Activated naive CD4-positive, alpha-beta T cell treated with anti-CD3 and anti-CD28 coated beads, Interleukin-2, amount 10 ng/mL, durations not matched to agents 7 days and 5 days (primary cell): ENCODE data around the gene RHOH.
"Not testable (repeated sequence)": the region's sequence is repeated elsewhere in the genome, so short reads cannot be mapped to it uniquely, and the experiment has no call there.

Experiments used
- CTCF ChIA-PET: fragments of 350-600 bp; sonication (Branson Sonifier 250); formaldehyde crosslinking; loops from one replicate; lab custom pipeline; 2021; ENCODE audit warnings: antibody characterized with exemption; lab: Charles Lee
- DNase-seq: peaks from one replicate; pipeline ENCODE4 v3.0.0-alpha.2; 2020
- H3K27ac Mint-ChIP-seq: one replicate; pipeline ENCODE4 v1.8.0; 2021; ENCODE audit warnings: mild to moderate bottlenecking, moderate library complexity, mixed read lengths
- H3K27me3 Mint-ChIP-seq: one replicate; pipeline ENCODE4 v1.8.0; 2021; ENCODE audit warnings: mild to moderate bottlenecking, mixed read lengths
- H3K36me3 Mint-ChIP-seq: one replicate; pipeline ENCODE4 v1.8.0; 2021; ENCODE audit warnings: mixed read lengths
- H3K4me1 Mint-ChIP-seq: one replicate; pipeline ENCODE4 v1.8.0; 2021; ENCODE audit warnings: mixed read lengths
- H3K4me3 Mint-ChIP-seq: one replicate; pipeline ENCODE4 v1.8.0; 2021; ENCODE audit warnings: mild to moderate bottlenecking, moderate library complexity, mixed read lengths
- H3K9me3 Mint-ChIP-seq: one replicate; pipeline ENCODE4 v1.8.0; 2021; ENCODE audit warnings: mixed read lengths

RHOH gene

DNA sequence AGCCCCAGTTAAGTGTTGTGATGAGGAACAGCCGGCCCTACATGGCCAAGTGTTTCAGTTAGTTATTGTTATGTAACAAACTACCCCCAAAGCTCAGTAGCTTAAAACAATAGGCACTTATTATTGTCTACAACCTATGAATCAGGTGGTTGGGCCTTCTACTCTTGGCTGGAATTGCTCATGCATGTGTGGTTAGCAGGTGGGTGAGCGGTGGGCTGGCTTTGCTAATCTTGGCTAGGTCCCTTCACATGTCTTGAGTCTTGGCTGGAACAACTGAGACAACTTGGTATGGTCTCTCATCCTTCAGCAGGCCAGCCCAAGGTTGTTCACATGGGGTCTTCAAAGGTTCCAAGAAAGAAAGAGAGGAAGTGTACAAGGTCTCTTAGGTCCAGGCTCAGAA, 83.8 kb downstream of the RHOH start:
- Mint-ChIP-seq H3K27me3 (no peaks in the 10 kb centered on the region), H3K4me3 (no peak overlapping the region), H3K9me3 (peaks cover 9% of the 10 kb centered on the region), H3K4me1 (peaks cover 52% of the 10 kb centered on the region), H3K27ac (no peak overlapping the region), H3K36me3 (peaks cover 14% of the 10 kb centered on the region)
- no peak for DNase-seq
- CTCF ChIA-PET, result interaction anchor here (0.6 to 2.3 kb wide), 3 partner anchors 26 to 44 kb away, joined by 5 read pairs; no protein-coding TSS in a partner anchor

GRCh38 chr4:40281099-40281498, 84.3 kb downstream of the RHOH start:
- CTCF ChIA-PET, result interaction anchor here (0.6 to 2.3 kb wide), 3 partner anchors 26 to 44 kb away, joined by 5 read pairs; no protein-coding TSS in a partner anchor

GRCh38 chr4:40281913-40282312, 85.1 kb downstream of the RHOH start:
- no peak overlapping the region for H3K27ac Mint-ChIP-seq
- peaks cover 16% of the 10 kb centered on the region for H3K36me3 Mint-ChIP-seq
- H3K27me3 Mint-ChIP-seq, result no peaks in the 10 kb centered on the region
- no peak overlapping the region for H3K4me3 Mint-ChIP-seq
- DNase-seq, result no peak
- peaks cover 9% of the 10 kb centered on the region for H3K9me3 Mint-ChIP-seq
- CTCF ChIA-PET, result interaction anchor here (2.1 to 2.3 kb wide), 2 partner anchors 25 to 28 kb away, joined by 5 read pairs; no protein-coding TSS in a partner anchor
- H3K4me1 Mint-ChIP-seq, result peaks cover 49% of the 10 kb centered on the region

More at GRCh38 chr4:40281099-40281498, 84.3 kb downstream of the RHOH start:
- peaks cover 54% of the 10 kb centered on the region for H3K4me1 Mint-ChIP-seq
- peaks cover 9% of the 10 kb centered on the region for H3K9me3 Mint-ChIP-seq
- H3K27me3 Mint-ChIP-seq, result no peaks in the 10 kb centered on the region
- no peak overlapping the region for H3K27ac Mint-ChIP-seq
- H3K4me3 Mint-ChIP-seq, result no peak overlapping the region
- H3K36me3 Mint-ChIP-seq, result peaks cover 16% of the 10 kb centered on the region
- no peak for DNase-seq

DNA sequence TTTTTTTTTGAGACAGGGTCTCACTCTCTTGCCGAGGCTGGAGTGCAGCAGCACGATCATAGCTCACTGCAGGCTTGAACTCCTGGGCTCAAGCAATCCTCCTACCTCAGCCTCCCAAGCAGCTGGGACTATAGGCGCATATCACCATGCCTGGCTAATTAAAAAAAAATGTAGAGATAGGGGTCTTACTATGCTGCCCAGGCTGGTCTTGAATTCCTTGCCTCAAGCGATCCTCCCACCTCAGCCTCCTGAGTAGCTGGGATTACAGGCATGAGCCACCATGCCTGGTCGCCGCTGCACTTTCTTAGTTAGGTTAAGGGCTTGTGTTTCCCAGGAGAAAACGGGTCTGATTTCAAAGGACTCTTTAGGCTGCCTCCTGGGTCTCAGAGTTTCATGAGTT, 86.0 kb downstream of the RHOH start:
- not testable (repeated sequence) for H3K4me3 Mint-ChIP-seq

GRCh38 chr4:40283413-40283812, 86.6 kb downstream of the RHOH start:
- peak overlapping the region; percentile 87 for H3K27ac Mint-ChIP-seq
- CTCF ChIA-PET, result interaction anchor here (0.7 to 2.1 kb wide), 14 partner anchors 8 to 131 kb away, joined by 3 to 13 read pairs (median 4); no protein-coding TSS in a partner anchor

More for the DNA sequence above, 86.0 kb downstream of the RHOH start:
- H3K9me3 Mint-ChIP-seq, H3K27me3 Mint-ChIP-seq, DNase-seq: not testable (repeated sequence)
- Mint-ChIP-seq H3K36me3 (peaks cover 18% of the 10 kb centered on the region), H3K27ac (peak overlapping the region; percentile 42), H3K4me1 (peaks cover 51% of the 10 kb centered on the region)
- CTCF ChIA-PET, result interaction anchor here (0.9 to 2.1 kb wide), 6 partner anchors 7 to 60 kb away, joined by 3 to 13 read pairs (median 4); no protein-coding TSS in a partner anchor

GRCh38 chr4:40283968-40284367, 87.1 kb downstream of the RHOH start:
- H3K27me3 Mint-ChIP-seq, result no peaks in the 10 kb centered on the region

More at GRCh38 chr4:40283413-40283812, 86.6 kb downstream of the RHOH start:
- H3K4me3 Mint-ChIP-seq, result no peak overlapping the region
- H3K27me3 Mint-ChIP-seq, result no peaks in the 10 kb centered on the region
- H3K9me3 Mint-ChIP-seq, result peaks cover 9% of the 10 kb centered on the region
- H3K4me1 Mint-ChIP-seq, result peaks cover 56% of the 10 kb centered on the region
- H3K36me3 Mint-ChIP-seq, result peaks cover 19% of the 10 kb centered on the region
- DNase-seq, result no peak

GRCh38 chr4:40285692-40286091, 88.9 kb downstream of the RHOH start:
- no peak for DNase-seq
- CTCF ChIA-PET, result interaction anchor here (1.2 to 1.3 kb wide), 2 partner anchors 24 to 39 kb away, joined by 3 to 4 read pairs; no protein-coding TSS in a partner anchor
- Mint-ChIP-seq H3K36me3 (peaks cover 17% of the 10 kb centered on the region), H3K27ac (no peak overlapping the region), H3K4me3 (no peak overlapping the region), H3K9me3 (peaks cover 9% of the 10 kb centered on the region), H3K27me3 (no peaks in the 10 kb centered on the region), H3K4me1 (peaks cover 76% of the 10 kb centered on the region)

More at GRCh38 chr4:40283968-40284367, 87.1 kb downstream of the RHOH start:
- H3K4me1 Mint-ChIP-seq, result peaks cover 61% of the 10 kb centered on the region
- peak overlapping the region; percentile 87 for H3K27ac Mint-ChIP-seq
- no peak overlapping the region for H3K4me3 Mint-ChIP-seq
- peak; percentile 84 for DNase-seq
- CTCF ChIA-PET, result interaction anchor here (0.7 to 2.1 kb wide), 16 partner anchors 9 to 132 kb away, joined by 3 to 13 read pairs (median 4); no protein-coding TSS in a partner anchor
- peaks cover 19% of the 10 kb centered on the region for H3K36me3 Mint-ChIP-seq
- peaks cover 9% of the 10 kb centered on the region for H3K9me3 Mint-ChIP-seq

DNA sequence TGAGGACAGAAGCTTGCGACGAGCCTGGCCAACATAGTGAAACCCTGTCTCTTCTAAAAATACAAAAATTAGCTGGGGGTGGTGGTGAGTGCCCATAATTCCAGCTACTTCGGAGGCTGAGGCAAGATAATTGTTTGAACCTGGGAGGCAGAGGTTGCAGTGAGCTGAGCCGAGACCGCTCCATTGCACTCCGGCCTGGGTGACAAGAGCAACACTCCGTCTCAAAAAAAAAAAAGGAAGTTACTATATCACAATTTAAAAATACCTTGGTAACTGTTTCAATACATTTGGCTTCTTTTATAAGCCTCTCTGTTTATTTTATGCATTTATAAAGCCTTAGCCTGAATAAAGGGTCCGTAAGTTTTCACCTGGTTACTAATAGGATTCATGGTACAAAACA, 91.7 kb downstream of the RHOH start:
- Mint-ChIP-seq H3K27me3 (no peaks in the 10 kb centered on the region), H3K4me3 (no peak overlapping the region), H3K27ac (peak overlapping the region; percentile 9), H3K4me1 (peaks cover 72% of the 10 kb centered on the region), H3K36me3 (peaks cover 10% of the 10 kb centered on the region), H3K9me3 (peaks cover 7% of the 10 kb centered on the region)
- no peak for DNase-seq
- CTCF ChIA-PET, result interaction anchor here (0.8 to 3.7 kb wide), 4 partner anchors 12 to 28 kb away, joined by 3 to 14 read pairs (median 8); no protein-coding TSS in a partner anchor

GRCh38 chr4:40289366-40290188, 92.7 kb downstream of the RHOH start:
- Mint-ChIP-seq H3K9me3 (peaks cover 7% of the 10 kb centered on the region), H3K36me3 (peaks cover 9% of the 10 kb centered on the region), H3K27ac (peak overlapping the region; percentile 85), H3K4me3 (peak overlapping the region; percentile 24), H3K4me1 (peaks cover 62% of the 10 kb centered on the region), H3K27me3 (no peaks in the 10 kb centered on the region)
- peak; percentile 33 for DNase-seq
- CTCF ChIA-PET, result interaction anchor here (0.6 to 3.7 kb wide), 10 partner anchors 11 to 86 kb away, joined by 3 to 14 read pairs (median 3); no protein-coding TSS in a partner anchor

- H3K27me3 Mint-ChIP-seq, DNase-seq, H3K36me3 Mint-ChIP-seq, H3K4me3 Mint-ChIP-seq, H3K9me3 Mint-ChIP-seq: not testable (repeated sequence)
- CTCF ChIA-PET, result interaction anchor here (0.6 to 3.7 kb wide), 9 partner anchors 10 to 223 kb away, joined by 3 to 14 read pairs (median 3); no protein-coding TSS in a partner anchor
- peak overlapping the region; percentile 85 for H3K27ac Mint-ChIP-seq
- H3K4me1 Mint-ChIP-seq, result peaks cover 56% of the 10 kb centered on the region
Measured at GRCh38 chr4:40290611-40291186, 93.9 kb downstream of the RHOH start.

DNA sequence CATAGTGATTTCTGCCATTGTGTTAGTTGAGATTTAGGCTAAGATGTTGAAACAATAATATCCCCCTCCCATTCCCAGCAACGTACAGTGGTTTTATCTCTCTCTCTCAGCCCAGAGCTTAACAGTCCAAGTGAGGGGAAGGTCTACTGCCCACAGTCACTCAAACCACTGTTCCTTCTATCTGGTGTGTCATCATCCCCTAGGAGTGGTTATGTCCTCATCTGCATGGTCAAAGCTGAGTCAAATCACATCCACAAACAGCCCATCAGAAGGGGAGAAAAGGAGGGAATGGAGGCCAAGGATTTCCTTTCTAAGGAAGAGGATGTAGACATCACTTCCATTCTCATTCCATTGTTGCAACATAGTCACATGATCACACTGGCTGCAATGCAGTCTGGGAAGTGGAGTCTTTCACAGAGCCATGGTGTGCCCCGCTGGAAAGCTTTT, 95.5 kb downstream of the RHOH start:
- Mint-ChIP-seq H3K4me3 (no peak overlapping the region), H3K4me1 (peaks cover 50% of the 10 kb centered on the region), H3K9me3 (peaks cover 7% of the 10 kb centered on the region), H3K27ac (no peak overlapping the region), H3K36me3 (peaks cover 7% of the 10 kb centered on the region), H3K27me3 (no peaks in the 10 kb centered on the region)
- CTCF ChIA-PET, result interaction anchor here (1.3 to 2.6 kb wide), 2 partner anchors 15 to 33 kb away, joined by 5 to 8 read pairs; no protein-coding TSS in a partner anchor
- DNase-seq, result no peak

DNA sequence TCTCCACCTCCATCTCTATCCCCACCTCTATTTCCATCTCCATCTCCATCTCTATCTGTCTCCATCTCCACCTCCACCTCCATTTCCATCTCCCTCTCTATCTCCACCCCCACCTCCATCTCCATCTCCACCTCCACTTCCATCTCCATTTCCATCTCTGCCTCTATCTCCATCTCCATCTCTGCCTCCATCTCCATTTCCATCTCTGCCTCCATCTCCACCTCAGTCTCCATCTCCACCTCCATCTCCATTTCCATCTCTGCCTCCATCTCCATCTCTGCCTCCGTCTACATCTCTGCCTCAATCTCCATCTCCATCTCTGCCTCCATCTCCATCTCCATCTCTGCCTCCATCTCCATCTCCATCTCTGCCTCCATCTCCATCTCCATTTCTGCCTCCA, 97.5 kb downstream of the RHOH start:
- H3K36me3 Mint-ChIP-seq, result peaks cover 14% of the 10 kb centered on the region
- no peak overlapping the region for H3K27ac Mint-ChIP-seq
- peaks cover 51% of the 10 kb centered on the region for H3K4me1 Mint-ChIP-seq
- no peak for DNase-seq
- no peak overlapping the region for H3K4me3 Mint-ChIP-seq
- peaks cover 15% of the 10 kb centered on the region for H3K9me3 Mint-ChIP-seq
- no peaks in the 10 kb centered on the region for H3K27me3 Mint-ChIP-seq
- CTCF ChIA-PET, result interaction anchor here (2.6 kb wide), 1 partner anchor 13 kb away, joined by 8 read pairs; no protein-coding TSS in a partner anchor

- H3K4me3 Mint-ChIP-seq, H3K27me3 Mint-ChIP-seq, DNase-seq, H3K27ac Mint-ChIP-seq, CTCF ChIA-PET: not testable (repeated sequence)
- peaks cover 50% of the 10 kb centered on the region for H3K4me1 Mint-ChIP-seq
- peaks cover 14% of the 10 kb centered on the region for H3K36me3 Mint-ChIP-seq
- peaks cover 15% of the 10 kb centered on the region for H3K9me3 Mint-ChIP-seq
Measured at GRCh38 chr4:40295030-40295429, 98.2 kb downstream of the RHOH start.

DNA sequence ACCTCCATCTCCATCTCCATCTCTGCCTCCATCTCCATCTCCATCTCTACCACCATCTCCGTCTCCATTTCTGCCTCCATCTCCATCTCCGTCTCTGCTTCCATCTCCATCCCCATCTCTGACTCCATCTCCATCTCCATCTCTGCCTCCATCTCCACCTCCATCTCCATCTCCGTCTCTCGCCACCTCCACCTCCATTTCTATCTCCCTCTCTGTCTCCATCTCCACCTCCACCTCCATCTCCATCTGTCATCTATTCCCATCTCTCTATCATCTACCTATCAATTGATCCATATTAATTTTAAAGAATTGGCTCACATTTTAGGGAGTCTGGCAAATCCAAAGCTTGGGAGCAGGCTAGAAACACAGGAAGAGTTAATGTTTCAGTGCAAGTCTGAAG, 98.7 kb downstream of the RHOH start:
- DNase-seq, result no peak
- peaks cover 14% of the 10 kb centered on the region for H3K36me3 Mint-ChIP-seq
- H3K27me3 Mint-ChIP-seq, result no peaks in the 10 kb centered on the region
- no peak overlapping the region for H3K27ac Mint-ChIP-seq
- H3K4me3 Mint-ChIP-seq, result no peak overlapping the region
- CTCF ChIA-PET, result no interaction called here
- H3K4me1 Mint-ChIP-seq, result peaks cover 50% of the 10 kb centered on the region
- peaks cover 15% of the 10 kb centered on the region for H3K9me3 Mint-ChIP-seq
